NCI-H187 (cell line): ENCODE results near the gene TMEM154.

ENCODE experiments used
- DNase-seq, 2 experiments: peaks; one replicate each; lab custom pipeline; 2025; lab: John Stamatoyannopoulos, UW

Gene TMEM154

DNA sequence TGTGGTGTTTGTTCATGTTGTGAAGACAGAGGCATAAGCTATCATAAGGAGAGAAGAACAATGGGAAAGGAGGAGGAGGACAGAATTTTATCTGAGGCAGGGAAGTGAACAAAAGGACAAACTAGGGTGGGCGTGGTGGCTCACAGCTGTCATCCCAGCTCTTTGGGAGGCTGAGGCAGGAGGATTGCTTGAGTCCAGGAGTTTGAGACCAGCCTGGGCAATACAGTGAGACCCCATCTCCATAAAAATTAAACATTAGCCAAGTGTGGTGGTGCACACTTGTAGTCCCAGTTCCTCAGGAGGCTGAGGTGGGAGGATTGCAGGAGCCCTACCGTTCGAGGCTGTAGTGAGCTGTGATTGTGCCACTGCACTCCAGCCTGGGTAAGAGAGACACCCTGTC lies 49.9 kb downstream of the TMEM154 start:
- DNase-seq, result no peak

DNA sequence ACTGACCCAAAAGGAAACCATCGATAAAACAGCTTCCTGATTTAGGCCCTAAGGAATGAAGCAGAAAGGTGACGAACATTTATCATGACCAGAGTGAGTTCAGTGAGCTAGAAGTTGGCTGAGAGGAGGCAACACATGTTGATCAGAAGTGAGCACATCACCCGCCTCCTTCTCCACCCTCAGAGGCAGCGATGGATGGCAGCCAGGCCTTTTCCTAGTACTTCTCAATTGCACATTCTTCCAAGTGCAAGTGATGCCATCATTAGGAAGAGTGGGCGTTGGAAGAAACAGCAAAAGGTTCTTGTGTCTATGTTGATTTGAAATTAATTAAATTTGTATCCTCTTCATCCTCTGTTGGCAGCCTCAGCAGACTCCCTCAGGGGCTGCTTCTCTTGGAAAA lies 51.7 kb downstream of the TMEM154 start:
- no peak for DNase-seq

DNA sequence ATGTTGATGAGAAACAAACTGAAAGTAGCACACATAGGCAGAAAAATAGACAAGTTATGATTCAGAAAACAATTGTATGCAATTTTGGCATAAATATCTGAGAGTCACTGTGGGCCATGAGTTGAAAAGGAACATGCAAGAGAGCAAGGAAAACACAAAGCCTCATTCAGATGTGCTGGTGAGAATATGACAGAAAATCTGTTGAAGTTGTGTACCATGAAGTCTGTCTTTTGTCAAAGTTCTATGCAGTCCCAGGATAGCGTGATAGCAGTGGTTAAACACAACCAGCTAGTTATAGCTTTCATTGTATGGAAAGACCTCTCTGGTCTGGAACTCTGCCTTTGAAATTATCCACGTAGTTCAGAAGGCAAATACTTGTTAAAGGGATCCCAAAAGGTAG lies 53.0 kb downstream of the TMEM154 start:
- DNase-seq, result no peak

DNA sequence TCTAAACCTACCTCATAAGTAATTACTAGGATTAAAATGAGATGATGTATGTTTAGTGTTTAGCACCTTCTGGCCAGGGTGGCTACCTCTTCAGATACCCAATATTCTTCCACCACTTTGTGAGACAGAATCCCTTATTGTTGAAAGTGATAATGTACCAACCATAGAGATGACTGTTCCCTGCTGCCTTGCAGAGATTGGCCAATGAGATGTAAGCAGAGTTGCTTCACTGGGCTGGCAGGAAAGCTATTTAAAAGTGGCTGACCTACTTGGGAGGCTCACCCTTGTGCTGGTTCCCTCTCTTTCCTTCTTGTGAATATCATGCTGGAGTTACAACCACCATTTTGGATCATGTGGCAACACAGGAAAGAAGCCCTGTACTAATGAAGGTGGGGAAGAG lies 58.9 kb downstream of the TMEM154 start:
- no peak for DNase-seq

DNA sequence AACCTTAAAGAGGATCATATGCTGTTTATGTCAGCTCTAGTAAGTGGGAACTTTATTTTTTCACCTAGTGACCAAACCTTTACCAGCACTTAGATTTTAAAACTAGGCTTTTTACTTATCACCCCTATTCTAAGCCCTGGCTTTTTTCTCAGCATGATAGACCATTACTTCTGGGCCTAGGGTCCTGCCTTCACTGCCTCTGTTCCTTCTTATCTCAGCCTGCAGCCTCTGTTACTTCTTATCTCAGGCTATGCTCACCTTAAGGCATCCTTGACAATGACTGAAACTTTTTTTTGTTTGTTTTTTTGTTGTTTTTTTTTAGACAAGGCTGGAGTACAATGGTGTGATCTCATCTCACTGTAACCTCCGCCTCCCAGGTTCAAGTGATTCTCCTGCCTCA lies 59.6 kb downstream of the TMEM154 start:
- no peak for DNase-seq

DNA sequence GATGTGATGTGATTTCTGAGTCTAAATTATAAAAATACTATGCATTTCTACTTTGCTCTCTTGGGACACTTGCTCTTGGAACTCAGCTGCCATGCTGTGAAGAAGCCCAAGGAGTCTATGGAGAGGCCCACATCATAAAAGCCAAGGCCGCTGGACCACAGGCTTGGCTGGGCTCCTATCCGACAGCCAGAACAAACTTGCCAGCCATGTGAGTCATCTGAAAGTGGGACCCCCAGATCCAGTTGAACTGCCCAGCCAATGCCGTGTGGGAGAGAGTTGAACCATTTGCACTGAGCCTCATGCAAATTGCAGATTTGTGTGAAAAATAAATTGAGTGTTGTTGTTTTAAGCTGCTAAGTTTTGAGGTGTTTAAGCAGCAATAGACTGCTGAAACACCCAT lies 60.2 kb downstream of the TMEM154 start:
- DNase-seq, result no peak

DNA sequence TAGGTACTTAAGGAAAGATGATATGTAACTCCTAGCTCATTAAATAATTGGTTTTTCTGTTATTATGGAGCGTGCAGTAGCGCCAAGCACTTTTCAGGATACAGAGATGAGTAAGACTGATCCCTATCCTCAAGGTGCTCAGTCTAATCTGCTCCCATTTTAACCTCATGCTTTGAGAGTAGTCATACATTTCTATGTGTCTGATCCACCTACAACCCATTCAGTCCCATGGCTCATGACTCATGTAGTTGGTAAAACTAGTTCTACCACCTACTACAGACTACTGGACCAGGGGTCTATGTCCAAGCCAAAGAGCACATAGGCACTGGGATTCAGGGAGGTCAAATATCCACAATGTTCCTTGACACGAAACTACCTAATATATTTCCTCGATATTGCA lies 60.8 kb downstream of the TMEM154 start:
- DNase-seq, result no peak

DNA sequence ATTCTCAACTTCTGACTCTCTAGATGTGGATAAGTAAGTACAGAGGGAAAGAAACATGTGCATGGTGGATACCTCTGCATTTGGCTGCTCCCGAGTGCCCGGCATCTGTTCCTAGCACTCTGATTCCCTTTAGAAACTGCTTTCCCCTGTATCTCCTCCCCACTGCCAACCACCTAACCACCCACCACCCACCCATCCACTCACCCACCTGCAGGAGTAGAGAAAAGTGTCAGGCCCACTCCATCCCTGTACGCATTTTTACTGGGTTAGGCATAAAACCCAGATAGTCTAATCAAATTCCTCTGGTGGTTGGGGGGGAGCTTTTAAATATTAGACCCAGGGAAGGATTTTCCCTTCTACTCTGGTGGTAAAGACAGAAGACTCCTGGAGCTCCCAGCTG lies 63.0 kb downstream of the TMEM154 start:
- DNase-seq, result no peak

DNA sequence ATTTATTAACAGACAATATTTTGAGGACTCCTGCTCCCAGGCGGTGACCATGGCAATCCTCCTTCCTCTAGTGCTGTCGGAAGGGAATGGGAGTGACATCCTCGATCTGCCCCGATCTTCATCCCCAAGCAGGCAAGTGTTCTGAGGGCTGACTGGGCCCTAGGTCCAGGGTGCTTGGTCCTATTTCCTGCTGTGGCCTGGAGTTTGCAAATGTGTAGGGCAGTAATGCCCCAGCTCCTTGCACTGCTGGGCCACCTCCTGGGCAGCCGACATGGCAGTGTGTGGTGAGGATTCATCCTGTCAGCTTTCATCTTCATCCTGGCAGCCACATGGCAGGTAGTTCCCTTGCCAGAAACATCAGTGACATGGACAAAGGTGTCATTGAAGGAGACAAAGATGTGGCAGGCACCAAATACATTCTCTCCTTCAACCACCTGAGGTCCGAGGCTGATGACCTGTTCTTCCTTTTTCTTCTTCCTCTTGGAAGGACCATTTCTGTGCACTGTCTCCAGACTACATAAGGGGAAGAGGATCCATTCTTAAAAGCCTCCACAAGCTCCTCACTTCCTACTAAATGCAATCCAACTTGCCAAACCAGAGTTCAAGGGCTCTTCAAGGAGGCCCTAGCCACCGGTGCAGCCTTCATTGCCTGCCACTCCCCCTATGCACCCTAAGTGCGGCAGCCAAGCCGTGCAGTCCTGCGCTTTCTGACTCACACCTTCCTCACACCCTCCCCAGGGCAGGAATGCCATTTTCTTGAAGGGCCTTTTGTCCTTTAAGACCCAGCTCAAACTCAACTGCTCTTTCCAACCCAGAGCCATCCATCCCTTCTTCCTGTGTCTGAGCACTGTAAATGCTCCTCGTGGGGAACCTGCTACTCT lies 65.7 kb downstream of the TMEM154 start:
- DNase-seq, result no peak

DNA sequence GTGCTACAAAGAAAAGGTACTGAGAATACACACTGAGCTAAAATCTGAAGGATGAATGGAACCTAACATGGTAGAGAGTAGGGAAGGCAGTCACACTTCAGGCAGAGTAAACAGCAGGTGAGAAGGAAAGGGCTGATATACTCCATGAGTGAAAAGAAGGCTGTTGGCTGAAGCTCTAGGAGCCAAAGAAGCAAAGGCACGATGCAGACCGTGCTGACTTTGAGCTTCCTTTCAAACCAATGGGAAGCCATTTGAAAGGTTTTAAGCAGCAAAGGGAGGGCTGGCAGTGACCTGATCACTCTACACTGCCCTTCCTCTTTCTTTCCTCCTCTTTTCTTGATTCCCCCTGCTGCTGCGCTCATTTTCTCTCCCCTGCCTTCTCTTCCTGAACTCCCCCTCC lies 66.4 kb downstream of the TMEM154 start:
- no peak for DNase-seq

DNA sequence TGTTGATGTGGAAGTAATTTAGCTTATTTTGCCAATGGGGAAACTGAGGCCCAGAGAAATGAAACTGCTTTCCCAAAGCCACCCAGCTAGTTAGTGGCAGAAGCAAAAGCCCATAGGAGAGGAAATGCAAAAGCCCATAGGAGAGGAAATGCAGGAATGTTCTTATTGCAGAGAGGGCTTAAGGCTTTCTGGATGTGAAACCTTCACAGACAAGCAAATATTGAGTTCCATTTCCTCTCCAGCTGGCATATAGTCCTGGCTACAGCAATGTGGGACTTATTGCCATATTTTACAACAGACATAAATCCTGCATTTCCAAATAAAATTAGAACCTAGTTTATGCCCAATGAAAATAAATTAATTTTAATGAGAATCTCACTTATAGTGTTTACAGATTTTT lies 69.7 kb downstream of the TMEM154 start:
- DNase-seq, result no peak

DNA sequence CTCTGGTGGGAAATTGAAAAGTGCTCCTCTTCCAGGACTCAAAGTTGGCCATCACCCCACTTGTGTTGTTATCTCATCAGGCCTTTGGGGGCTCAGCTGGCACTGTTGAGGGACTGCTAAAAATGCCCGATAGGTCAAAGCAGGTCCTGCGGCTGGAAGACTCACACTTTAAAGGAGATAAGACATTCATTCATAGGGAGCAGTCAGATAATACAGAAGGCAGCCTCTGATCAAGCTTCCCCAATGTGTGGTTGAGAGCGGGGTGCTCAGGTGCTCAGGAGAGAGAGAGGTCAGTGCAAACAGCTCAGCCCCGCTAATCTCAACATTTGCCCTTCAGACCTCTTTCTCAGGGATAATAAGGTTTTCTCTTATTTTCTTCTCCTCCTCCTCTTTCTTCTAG lies 70.3 kb downstream of the TMEM154 start:
- no peak for DNase-seq

DNA sequence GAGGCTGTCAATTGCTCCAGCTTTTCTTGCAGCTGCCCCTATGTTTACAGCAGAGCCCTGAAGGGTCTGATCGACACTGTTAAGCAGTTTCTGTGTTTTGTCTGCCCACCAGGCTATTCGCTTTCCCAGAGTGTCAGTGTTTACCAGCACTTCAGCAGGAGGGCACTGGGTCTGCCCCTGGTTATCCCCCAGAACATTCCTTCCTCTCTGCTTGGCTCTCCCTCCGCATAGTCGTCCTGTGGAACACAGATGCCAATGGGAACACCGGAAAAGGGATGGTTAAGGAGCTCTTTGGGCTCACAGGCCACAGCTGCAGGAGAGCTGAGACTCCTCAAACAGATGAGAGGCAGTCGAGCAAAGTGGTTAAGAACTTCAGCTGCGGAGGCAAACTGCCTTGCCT lies 72.6 kb downstream of the TMEM154 start:
- DNase-seq, result no peak

DNA sequence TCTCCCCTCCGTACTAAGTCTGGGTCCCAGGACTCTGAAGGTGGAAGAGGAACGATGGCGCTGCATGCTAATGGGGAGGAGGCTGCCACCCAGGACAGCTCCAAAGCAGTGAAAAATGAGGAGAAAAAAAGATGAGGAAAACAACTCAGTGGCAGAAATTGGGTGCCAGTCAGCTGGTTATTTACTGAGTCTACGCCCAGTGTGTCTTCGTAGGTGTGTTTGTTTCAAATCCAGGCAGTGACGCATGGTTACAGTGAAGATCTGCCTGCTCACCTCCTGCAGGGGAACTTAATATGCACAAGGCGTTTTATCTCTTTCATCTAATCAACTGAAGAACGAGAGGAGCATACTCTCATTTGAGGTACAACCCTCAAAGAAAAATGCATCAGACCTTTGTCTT lies 73.0 kb downstream of the TMEM154 start:
- DNase-seq, result no peak

DNA sequence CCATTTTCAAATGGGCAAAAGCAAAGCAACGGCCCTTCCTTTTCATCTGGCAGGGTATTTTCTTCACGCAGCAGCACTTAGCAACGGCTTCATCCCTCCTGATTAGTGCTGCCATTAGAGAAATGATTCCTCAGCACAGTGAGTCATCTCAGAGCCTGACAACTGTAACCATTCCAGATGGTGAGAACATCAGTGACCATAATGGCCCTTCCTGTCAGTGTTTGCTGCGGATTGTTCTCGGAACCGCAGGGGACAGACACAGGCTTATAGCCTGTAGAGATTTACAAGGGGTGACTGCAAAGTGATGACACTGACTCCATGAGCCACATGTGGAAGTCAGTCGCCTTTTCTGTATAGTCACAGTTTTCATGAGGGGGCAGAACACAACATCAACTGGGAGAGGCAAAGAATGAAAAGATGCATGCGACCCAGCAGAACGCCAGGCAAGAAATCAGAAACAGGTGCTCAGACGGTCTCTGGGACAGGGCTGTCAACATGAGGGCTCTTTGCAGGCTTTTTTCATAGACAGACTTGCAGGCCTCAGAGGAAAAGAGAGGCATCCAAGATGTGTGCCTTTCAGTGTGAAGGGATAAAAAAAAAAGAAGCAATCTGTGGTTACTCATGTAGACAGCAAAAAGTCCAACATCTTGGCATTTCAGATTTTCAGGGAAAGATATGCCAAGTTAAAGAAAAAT lies 74.0 kb downstream of the TMEM154 start:
- no peak for DNase-seq

DNA sequence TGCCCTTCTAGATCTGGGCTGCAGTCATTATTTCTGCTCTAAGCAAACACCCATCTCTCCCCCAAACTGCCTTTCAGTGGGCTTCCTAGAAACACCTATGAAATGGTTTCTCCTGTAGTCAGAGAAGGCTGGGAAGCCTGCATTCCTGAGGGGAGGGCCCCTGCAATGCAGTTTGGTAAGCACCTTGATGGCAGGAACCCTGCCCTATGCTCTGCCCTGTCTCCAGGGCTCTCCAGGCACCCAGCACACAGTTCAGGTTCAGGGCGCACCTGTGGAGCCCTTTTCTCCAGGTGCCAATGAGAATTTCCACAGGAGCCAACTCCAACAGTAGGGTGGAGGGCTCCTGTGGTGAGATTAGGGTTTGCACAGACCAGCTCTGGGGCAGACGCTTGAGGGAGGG lies 74.8 kb downstream of the TMEM154 start:
- DNase-seq, result no peak

DNA sequence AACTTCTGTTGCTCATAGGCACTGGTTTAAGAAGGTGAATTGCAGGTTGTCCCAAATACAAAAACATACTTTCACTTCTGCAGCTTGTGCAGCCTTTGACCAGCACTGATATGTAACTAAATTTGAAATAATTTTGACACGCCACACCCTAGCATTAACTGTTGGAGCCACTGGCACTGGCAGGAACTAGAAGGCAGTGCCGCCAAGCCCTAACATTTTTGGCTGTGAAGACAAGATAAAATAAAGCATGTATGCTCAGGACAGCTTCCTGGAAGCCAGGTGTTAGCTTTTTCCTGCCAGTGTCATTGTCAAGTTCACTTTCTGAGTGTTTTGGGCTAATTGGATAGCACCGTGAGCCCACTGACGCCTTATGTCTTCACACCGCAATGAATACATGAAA lies 78.6 kb downstream of the TMEM154 start:
- DNase-seq, result no peak

DNA sequence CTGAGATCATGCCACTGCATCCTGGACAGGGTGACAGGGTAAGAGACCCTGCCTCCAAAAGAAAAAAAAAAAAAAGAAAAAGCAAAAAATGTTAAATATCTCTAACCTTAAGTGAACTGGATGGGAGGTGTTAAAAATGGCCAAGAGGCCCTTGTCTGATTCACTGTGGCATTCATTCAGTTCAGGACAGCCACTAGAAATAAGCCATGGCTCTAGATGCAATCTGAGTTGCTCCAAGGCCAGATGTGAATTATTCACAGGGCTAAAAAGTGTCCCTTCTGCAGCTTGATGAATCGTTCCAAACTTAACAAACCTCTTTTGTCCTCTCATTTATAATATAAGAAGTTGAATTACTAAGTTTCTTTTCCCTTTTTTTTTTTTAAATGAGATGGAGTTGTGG lies 80.2 kb downstream of the TMEM154 start:
- no peak for DNase-seq

DNA sequence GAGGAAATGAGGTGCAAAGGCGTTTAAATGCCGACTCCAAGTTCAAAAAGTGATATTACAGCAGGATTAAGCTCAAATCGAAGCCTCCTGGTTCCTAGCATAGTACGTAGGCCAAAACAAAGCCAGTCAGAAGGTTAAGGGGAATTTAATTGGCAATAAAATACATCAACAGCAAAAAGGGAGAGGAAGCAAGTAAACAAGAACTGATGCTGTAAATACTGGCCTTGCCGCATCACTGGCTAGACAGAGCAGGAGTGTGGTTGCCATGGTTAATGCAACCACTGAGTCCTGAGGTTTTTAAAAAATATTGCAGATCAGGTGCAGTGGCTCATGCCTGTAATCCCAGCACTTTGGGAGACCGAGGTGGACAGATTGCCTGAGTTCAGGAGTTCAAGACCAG lies 80.7 kb downstream of the TMEM154 start:
- no peak for DNase-seq

DNA sequence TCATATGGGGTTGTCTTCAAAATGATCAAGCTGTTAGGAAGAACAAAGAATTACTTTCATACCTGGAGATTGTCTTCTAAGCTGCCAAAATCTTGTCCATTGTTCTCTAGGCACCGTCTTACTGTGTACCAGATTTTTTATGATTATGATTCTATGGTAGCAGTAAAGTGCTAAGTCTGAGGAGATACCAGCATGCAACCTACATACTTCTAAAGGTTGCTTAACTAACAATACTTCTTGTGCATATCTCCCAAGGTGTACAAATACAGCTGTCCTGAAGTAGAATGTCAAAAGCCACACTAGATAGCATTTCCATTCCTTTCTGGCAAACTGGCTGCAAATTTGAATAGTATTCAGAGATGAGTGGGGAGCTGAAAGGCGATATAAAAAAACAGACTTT lies 81.3 kb downstream of the TMEM154 start:
- DNase-seq, result no peak

DNA sequence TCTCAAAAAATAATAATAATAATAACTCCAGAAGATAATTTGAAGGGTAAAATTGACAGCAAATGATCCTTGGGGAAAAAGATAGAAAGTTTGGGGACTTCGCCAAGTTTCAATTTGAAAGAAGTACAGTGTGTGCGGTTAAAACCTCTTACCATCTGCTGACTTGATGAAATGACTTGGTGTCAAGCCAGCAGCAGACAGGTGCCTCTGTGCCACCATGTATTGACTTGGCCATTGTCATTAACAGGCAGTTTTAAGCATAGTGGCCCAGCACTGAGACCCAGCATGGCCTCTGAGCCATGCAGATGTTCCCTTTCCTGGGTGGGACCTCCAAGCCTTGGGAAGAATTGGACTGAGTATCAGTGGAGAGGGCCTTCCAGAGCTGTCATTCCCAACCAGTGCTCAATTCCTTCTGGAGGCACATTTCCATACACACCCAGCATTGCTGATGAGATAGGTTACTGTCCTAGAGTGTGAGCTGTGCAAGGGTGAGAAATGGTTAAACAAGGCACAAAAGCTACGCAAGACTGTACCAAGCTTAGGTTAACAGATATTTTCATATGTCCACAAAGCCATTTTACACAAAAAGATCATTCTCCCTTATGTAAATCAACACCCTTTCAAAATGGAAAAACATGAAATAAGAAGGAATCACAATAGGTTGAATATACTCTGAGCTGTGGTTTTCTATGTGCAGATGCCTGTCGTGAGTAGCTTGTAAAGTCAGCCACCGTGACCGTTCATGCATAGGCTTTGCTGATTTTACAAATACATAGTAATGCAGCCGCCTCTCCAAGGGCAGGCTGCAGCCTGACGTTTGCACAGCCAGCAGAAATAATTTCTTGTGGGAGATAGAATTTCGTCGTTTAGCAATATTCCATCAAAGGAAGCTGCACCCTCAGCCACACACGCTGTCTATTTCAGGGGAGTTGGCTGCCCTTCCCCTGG lies 84.5 kb downstream of the TMEM154 start:
- peak; percentile 32 to 53 for DNase-seq

DNA sequence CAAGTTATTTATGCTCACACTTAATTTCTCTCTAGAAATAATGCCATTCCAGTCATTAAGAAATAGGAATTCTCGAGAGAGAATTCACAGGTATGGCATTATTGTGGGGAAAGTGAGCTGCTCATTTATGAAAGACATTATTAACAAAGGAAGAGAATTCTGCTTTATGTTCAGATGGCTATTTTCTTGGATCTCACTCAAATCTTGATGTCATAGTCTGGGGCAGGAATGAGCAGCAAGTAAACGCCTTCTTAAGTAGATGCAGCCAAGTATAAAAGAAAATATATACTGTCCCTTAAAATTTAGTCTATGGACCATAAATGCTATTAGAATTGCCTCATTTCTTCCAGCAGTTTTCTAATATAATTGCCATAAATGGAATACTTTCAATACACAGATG lies 85.7 kb downstream of the TMEM154 start:
- no peak for DNase-seq

DNA sequence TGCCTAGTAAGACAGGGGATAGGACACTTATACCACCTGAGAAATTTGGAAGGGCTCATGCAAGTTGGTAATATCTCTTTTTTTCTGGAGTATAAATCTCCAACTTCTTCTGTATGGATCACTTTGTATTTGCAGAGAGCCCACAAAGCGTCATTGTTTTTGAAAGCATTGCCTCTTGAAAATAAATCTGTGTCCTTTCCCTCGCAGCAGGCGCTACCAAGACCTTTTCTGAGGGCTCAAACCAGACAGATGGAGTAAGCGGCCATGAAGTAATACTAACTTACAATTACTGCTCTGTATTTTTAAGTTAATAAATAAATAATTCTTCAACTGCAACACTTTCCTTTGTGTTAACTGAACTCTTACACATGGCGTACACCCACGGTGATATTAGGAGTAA lies 87.9 kb downstream of the TMEM154 start:
- no peak for DNase-seq
